ENCODE results near the gene IRF2. TPM values are rescaled to one million over a fixed set of nuclear protein-coding genes. Genes with fewer than 3 reads are reported as not detected.

Gene IRF2
- total RNA-seq, 1 experiment from 2014 or later = 14.8 TPM

GRCh38 chr4:184359888-184360287 is 114.5 kb downstream of the IRF2 start:
- no peak for DNase-seq
- Histone ChIP-seq H3K4me3 (ENCODE audit: insufficient read depth, low read depth, low read length) (no peak overlapping the region), H3K36me3 (replicated peaks; ENCODE audit: control insufficient read depth, insufficient read depth, low read length) (no peaks in the 10 kb centered on the region), H3K27me3 (ENCODE audit: control insufficient read depth, insufficient read depth, low read length) (no peaks in the 10 kb centered on the region)

- Histone ChIP-seq H3K36me3 (replicated peaks; ENCODE audit: control insufficient read depth, insufficient read depth, low read length) (no peaks in the 10 kb centered on the region), H3K27me3 (ENCODE audit: control insufficient read depth, insufficient read depth, low read length) (no peaks in the 10 kb centered on the region), H3K4me3 (ENCODE audit: insufficient read depth, low read depth, low read length) (no peak overlapping the region)
- DNase-seq = no peak
Observed at GRCh38 chr4:184358521-184359232, 115.7 kb downstream of the IRF2 start.

- DNase-seq = no peak
- Histone ChIP-seq H3K4me3 (ENCODE audit: insufficient read depth, low read depth, low read length) (no peak overlapping the region), H3K36me3 (replicated peaks; ENCODE audit: control insufficient read depth, insufficient read depth, low read length) (no peaks in the 10 kb centered on the region), H3K27me3 (ENCODE audit: control insufficient read depth, insufficient read depth, low read length) (no peaks in the 10 kb centered on the region)
Observed at GRCh38 chr4:184357772-184358171, 116.6 kb downstream of the IRF2 start.

DNA sequence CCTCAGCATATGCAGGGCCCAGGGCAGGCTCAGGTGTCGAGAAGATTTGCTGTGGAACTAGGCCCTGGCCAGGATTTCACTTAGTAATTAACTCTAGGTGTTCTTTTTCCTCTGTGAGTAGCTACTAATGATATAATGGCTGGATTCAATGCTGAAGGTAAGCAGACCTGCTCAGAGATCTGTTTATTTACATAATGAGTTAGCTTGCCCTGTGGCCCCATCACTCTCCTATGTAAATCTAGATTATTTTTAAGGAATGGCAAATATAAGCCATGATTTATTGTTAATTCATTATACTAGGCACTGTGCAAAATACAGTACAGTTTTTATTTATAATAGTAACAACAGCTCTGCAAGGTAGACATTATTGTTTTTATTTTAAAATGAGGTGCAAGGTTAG is 117.2 kb downstream of the IRF2 start:
- DNase-seq = no peak
- no peaks in the 10 kb centered on the region for H3K27me3 ChIP-seq (ENCODE audit: control insufficient read depth, insufficient read depth, low read length)
- no peak overlapping the region for H3K4me3 ChIP-seq (ENCODE audit: insufficient read depth, low read depth, low read length)
- H3K36me3 ChIP-seq (replicated peaks; ENCODE audit: control insufficient read depth, insufficient read depth, low read length) = no peaks in the 10 kb centered on the region

DNA sequence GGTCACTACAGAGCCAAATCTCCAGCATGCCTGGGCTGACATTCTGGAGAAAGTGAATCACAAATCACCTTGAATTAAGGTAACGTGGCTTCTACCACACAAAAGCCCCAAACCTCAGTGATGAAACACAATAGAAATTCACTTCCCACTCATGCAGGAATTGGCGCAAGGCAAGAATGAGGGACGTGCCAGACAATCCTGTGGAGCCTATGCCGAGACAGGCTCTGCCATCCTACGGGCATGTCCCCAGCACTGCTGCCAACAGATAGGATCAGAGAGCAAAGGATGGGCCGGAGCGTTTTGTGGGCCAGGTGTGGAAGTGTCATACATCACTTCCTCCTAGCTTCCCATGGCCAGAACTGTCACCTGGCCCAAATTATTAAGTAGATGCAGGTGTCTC is 118.0 kb downstream of the IRF2 start:
- H3K4me3 ChIP-seq (ENCODE audit: insufficient read depth, low read depth, low read length) = no peak overlapping the region
- no peak for DNase-seq
- H3K36me3 ChIP-seq (replicated peaks; ENCODE audit: control insufficient read depth, insufficient read depth, low read length) = no peaks in the 10 kb centered on the region
- H3K27me3 ChIP-seq (ENCODE audit: control insufficient read depth, insufficient read depth, low read length) = no peaks in the 10 kb centered on the region

- H3K27me3 ChIP-seq (ENCODE audit: control insufficient read depth, insufficient read depth, low read length) = no peaks in the 10 kb centered on the region
- no peaks in the 10 kb centered on the region for H3K36me3 ChIP-seq (replicated peaks; ENCODE audit: control insufficient read depth, insufficient read depth, low read length)
- no peak overlapping the region for H3K4me3 ChIP-seq (ENCODE audit: insufficient read depth, low read depth, low read length)
- no peak for DNase-seq
Observed at GRCh38 chr4:184355857-184356256, 118.5 kb downstream of the IRF2 start.

GRCh38 chr4:184355111-184355604 is 119.2 kb downstream of the IRF2 start:
- Histone ChIP-seq H3K27me3 (ENCODE audit: control insufficient read depth, insufficient read depth, low read length) (no peaks in the 10 kb centered on the region), H3K4me3 (ENCODE audit: insufficient read depth, low read depth, low read length) (no peak overlapping the region), H3K36me3 (replicated peaks; ENCODE audit: control insufficient read depth, insufficient read depth, low read length) (no peaks in the 10 kb centered on the region)
- DNase-seq = no peak

DNA sequence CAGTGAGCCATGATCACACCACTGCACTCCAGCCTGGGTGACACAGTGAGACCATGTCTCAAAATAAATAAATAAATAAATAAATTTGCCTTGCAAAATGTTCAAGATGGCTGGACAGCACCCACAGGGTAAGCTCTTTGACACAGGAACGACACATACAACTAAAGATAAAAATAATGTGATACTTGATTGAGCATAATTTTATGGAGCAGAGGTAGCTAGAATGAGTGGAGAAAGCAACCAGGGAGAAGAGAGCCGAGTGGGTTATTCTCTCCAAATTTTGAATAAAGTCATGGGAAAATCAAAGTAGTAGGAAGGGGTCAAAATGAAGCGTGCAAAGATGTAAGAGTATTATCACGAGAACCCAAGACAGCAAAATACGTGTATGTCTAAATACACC is 121.5 kb downstream of the IRF2 start:
- H3K4me3 ChIP-seq (ENCODE audit: insufficient read depth, low read depth, low read length) = no peak overlapping the region
- no peaks in the 10 kb centered on the region for H3K36me3 ChIP-seq (replicated peaks; ENCODE audit: control insufficient read depth, insufficient read depth, low read length)
- DNase-seq = no peak
- no peaks in the 10 kb centered on the region for H3K27me3 ChIP-seq (ENCODE audit: control insufficient read depth, insufficient read depth, low read length)

- Histone ChIP-seq H3K27me3 (ENCODE audit: control insufficient read depth, insufficient read depth, low read length) (no peaks in the 10 kb centered on the region), H3K4me3 (ENCODE audit: insufficient read depth, low read depth, low read length) (no peak overlapping the region), H3K36me3 (replicated peaks; ENCODE audit: control insufficient read depth, insufficient read depth, low read length) (no peaks in the 10 kb centered on the region)
- DNase-seq = no peak
Observed at GRCh38 chr4:184351560-184352451, 122.5 kb downstream of the IRF2 start.

DNA sequence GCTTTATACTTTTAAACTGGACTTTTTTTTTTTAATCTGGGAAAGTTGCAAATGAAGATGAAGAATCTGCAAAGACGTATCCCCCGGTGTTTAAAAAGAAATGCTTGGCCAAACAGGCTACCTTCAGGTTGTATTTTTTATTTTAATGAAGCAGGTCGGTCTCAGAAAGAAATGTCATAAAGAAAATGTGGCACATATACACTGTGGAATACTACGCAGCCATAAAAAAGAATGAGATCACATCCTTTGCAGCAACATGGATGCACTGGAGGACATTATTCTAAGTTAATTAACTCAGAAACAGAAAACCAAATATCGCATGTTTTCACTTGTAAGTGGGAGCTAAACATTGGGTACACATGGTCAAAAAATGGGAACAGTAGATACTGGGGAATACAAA is 123.4 kb downstream of the IRF2 start:
- no peak overlapping the region for H3K4me3 ChIP-seq (ENCODE audit: insufficient read depth, low read depth, low read length)
- no peaks in the 10 kb centered on the region for H3K36me3 ChIP-seq (replicated peaks; ENCODE audit: control insufficient read depth, insufficient read depth, low read length)
- no peaks in the 10 kb centered on the region for H3K27me3 ChIP-seq (ENCODE audit: control insufficient read depth, insufficient read depth, low read length)
- no peak for DNase-seq

GRCh38 chr4:184350213-184350817 is 124.0 kb downstream of the IRF2 start:
- H3K36me3 ChIP-seq (replicated peaks; ENCODE audit: control insufficient read depth, insufficient read depth, low read length) = no peaks in the 10 kb centered on the region
- H3K27me3 ChIP-seq (ENCODE audit: control insufficient read depth, insufficient read depth, low read length) = no peaks in the 10 kb centered on the region
- no peak for DNase-seq
- H3K4me3 ChIP-seq (ENCODE audit: insufficient read depth, low read depth, low read length) = no peak overlapping the region

- DNase-seq = no peak
- Histone ChIP-seq H3K4me3 (ENCODE audit: insufficient read depth, low read depth, low read length) (no peak overlapping the region), H3K27me3 (ENCODE audit: control insufficient read depth, insufficient read depth, low read length) (no peaks in the 10 kb centered on the region), H3K36me3 (replicated peaks; ENCODE audit: control insufficient read depth, insufficient read depth, low read length) (no peaks in the 10 kb centered on the region)
Observed at GRCh38 chr4:184349283-184350039, 124.9 kb downstream of the IRF2 start.

DNA sequence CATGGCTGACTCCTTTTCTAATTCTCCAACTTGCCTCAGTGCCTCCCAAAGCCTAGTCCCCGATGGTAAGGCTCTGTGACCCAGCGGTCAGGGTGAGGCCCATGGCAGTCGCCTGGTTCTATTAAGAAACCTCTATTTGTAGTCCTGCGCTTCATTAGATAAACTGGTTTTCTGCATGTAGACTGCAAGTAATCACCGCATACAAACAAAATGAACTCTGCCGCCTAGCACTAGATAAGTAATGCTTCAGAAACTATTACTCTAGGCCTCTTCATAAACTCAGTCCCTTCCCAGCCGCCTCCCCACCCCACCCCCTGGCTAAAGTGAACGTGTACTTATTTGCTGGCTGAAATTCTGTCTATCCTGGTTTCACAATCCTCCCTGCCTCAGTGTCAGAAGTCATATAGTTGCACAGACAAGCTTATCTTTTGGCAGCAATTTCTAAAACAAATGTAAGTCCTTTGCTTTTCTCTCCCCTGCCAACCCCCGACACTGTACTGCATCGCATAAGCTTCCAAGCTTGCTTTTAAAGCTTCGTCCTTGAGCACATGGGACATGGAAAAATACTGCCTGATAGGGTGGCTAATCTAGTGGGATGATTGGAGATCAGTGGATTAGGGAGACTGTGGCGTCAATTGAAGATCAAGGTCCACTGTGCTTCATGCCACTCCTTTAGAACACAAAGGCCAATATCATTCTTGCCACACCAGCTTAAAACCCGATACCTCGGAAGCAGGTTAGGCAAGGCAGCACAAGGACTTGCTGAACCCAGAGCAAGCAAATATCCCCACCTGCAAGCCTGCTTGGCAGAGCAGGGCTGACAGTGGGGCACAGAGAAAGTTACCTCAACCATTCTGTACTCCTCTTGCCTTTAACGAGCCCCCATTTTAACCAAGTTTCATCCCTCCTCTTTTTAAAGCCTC is 125.8 kb downstream of the IRF2 start:
- no peaks in the 10 kb centered on the region for H3K27me3 ChIP-seq (ENCODE audit: control insufficient read depth, insufficient read depth, low read length)
- no peaks in the 10 kb centered on the region for H3K36me3 ChIP-seq (replicated peaks; ENCODE audit: control insufficient read depth, insufficient read depth, low read length)
- no peak overlapping the region for H3K4me3 ChIP-seq (ENCODE audit: insufficient read depth, low read depth, low read length)
- no peak for DNase-seq

Measured in H7 (cell line).